Fibroblast of lung (primary cell): ENCODE results near the gene PHRF1. TPM values are rescaled to one million over a fixed set of nuclear protein-coding genes. Genes with fewer than 3 reads are reported as not detected.

Experiments used
- DNase-seq, 2 donors: peaks; one replicate each; pipeline versions ENCODE4 v3.0.0 to v3.0.0-alpha.2; 2010; ENCODE audit warnings: low read depth in 2 of 2
- H2AFZ ChIP-seq: 2 replicates; pipeline ENCODE4 v1.5.1; 2012; ENCODE audit warnings: low read length, control low read depth, inconsistent platforms
- H3K27ac ChIP-seq: 2 replicates; pipeline ENCODE4 v1.5.1; 2011; ENCODE audit warnings: low read length, control low read depth; ENCODE audit not compliant: insufficient read depth
- H3K27me3 ChIP-seq: 2 replicates; pipeline ENCODE4 v1.5.1; 2011; ENCODE audit warnings: mild to moderate bottlenecking, low read length; ENCODE audit not compliant: control insufficient read depth, insufficient read depth
- H3K36me3 ChIP-seq: 2 replicates; pipeline ENCODE4 v1.5.1; 2011; ENCODE audit warnings: low read length; ENCODE audit not compliant: control insufficient read depth, insufficient read depth
- H3K4me1 ChIP-seq: 2 replicates; pipeline ENCODE4 v1.5.1; 2011; ENCODE audit warnings: low read length; ENCODE audit not compliant: control insufficient read depth, insufficient read depth; ENCODE audit errors: extremely low read depth
- H3K4me2 ChIP-seq: 2 replicates; pipeline ENCODE4 v1.5.1; 2011; ENCODE audit warnings: low read length, control low read depth; ENCODE audit not compliant: insufficient read depth; ENCODE audit errors: extremely low read depth
- H3K4me3 ChIP-seq, 4 experiments: fragments of 200-600 bp in 1 of 4; sonication (generic) in 1 of 4; replicated peaks in 1 of 4; 2 replicates each; pipeline ENCODE4 v1.5.1; 2011 to 2016; ENCODE audit warnings: low read length in 4 of 4, low read depth in 3 of 4, mild to moderate bottlenecking in 3 of 4, control low read depth in 2 of 4, inconsistent platforms in 1 of 4, mixed read lengths in 1 of 4; ENCODE audit not compliant: insufficient read depth in 1 of 4; ENCODE audit errors: control extremely low read depth in 1 of 4
- H3K79me2 ChIP-seq: 2 replicates; pipeline ENCODE4 v1.5.1; 2012; ENCODE audit warnings: mild to moderate bottlenecking, low read length, inconsistent platforms; ENCODE audit not compliant: control insufficient read depth, insufficient read depth
- H3K9ac ChIP-seq: 2 replicates; pipeline ENCODE4 v1.5.1; 2011; ENCODE audit warnings: mild to moderate bottlenecking, low read length, control low read depth; ENCODE audit not compliant: insufficient read depth
- H3K9me3 ChIP-seq: 2 replicates; pipeline ENCODE4 v1.5.1; 2012; ENCODE audit warnings: low read depth, low read length; ENCODE audit not compliant: control insufficient read depth, insufficient read depth
- H4K20me1 ChIP-seq: 2 replicates; pipeline ENCODE4 v1.5.1; 2011; ENCODE audit warnings: low read length; ENCODE audit not compliant: control insufficient read depth, insufficient read depth; ENCODE audit errors: extremely low read depth
- EZH2 ChIP-seq: IDR thresholded peaks from 2 replicates; pipeline ENCODE4 v1.5.1; 2012; ENCODE audit warnings: low read length, control low read depth, mild to moderate bottlenecking; ENCODE audit errors: missing control alignments
- polyA plus RNA-seq, 2 donors: library from polyadenylated mRNA; depleted of rRNA in 1 of 2; stranded (reverse) in 1 of 2; unstranded in 1 of 2; fragments of >200 nt; gene quantifications; 2 replicates each; pipeline ENCODE4 v1.2.1, GENCODE V29; 2011 to 2012; ENCODE audit warnings: missing spikeins in 1 of 2
- total RNA-seq: library from RNA; depleted of rRNA; stranded (reverse); fragments of >200 nt; gene quantifications from 2 replicates; pipeline ENCODE4 v1.2.1, GENCODE V29; 2014
- TF ChIP-seq, protein P1 (sequence below), 2 donors: IDR thresholded peaks in 1 of 2; conservative IDR thresholded peaks in 1 of 2; 1 replicate in 1 of 2; 2 replicates in 1 of 2; pipeline ENCODE4 v1.5.1; 2011 to 2012; ENCODE audit warnings: low read length in 2 of 2, control low read depth in 1 of 2, inconsistent platforms in 1 of 2, low read depth in 1 of 2, mild to moderate bottlenecking in 1 of 2

Gene PHRF1
- total and polyA plus RNA-seq, 2 donors (not counting 1 experiment from before 2014, with no cell fraction given), result 5.9 to 16.8 TPM

DNA sequence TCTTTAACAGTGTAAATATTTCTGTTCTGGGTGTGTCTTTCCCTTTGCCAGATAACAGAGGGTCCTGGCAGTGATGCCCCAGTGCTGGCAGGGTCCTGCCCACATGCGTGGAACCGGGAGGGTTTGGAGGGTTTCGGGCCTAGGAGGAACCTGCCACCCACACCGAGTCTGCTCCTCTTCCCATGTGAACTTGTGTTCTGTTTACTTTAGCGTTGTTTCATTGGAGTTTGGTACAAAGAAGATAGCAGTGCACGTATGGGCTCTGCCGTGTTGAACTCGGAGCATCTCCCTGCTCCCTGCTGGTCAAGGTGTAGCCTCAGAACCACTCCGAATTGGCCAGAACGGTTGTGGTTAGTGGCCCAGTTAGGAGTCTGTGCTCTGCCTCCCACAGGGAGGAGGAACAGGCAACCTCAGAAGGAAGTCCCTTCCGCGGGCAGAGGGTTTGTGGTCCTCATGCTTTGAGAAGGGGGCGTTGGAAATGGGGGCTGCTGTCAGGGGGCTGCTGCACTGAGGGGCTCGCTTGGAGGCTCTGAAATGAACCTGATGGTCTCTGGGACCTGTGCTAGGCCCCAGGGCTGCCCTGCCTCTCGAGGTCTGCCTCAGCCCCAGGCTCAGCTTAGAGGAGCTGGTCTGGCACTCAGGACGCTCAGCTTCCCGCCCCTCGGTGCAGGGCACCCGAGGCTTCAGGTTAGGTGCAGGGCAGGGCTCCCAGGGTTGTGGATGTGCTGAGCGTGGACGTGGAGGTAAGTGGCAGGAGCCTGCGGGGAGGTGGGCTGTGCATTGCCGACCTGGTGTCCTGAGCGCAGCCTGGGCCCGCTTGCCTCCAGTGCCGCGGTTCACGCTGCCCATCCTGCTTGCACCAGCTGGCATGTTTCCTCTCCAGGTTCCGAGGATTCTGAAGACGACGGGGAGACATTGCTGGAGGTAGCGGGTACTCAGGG is 10.4 kb downstream of the PHRF1 start:
- no peaks in the 10 kb centered on the region for H4K20me1 ChIP-seq

DNA sequence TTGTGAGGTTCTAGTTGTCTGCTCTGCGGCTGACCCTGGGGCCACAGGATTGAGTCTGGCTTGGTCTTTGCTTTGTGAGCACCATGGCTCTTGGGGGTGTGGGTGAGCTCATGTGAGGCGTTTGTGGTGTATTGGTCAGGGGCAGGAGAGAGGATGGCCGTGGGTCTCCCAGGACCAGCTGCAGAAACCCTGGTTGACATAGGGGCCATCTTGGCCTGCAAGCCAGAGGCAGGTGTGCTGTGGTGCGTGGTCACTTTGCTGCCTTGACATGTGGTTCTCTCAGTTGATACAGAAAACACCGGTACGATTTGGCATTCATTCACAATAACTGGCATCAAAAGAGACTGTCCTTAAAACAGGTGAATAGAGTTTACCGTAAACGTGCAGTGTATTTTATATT is 11.3 kb downstream of the PHRF1 start:
- no peaks in the 10 kb centered on the region for H3K9me3 ChIP-seq
- H3K27ac ChIP-seq, result no peak overlapping the region
- TF ChIP-seq EZH2, result no peak
- TF ChIP-seq, protein P1, sequence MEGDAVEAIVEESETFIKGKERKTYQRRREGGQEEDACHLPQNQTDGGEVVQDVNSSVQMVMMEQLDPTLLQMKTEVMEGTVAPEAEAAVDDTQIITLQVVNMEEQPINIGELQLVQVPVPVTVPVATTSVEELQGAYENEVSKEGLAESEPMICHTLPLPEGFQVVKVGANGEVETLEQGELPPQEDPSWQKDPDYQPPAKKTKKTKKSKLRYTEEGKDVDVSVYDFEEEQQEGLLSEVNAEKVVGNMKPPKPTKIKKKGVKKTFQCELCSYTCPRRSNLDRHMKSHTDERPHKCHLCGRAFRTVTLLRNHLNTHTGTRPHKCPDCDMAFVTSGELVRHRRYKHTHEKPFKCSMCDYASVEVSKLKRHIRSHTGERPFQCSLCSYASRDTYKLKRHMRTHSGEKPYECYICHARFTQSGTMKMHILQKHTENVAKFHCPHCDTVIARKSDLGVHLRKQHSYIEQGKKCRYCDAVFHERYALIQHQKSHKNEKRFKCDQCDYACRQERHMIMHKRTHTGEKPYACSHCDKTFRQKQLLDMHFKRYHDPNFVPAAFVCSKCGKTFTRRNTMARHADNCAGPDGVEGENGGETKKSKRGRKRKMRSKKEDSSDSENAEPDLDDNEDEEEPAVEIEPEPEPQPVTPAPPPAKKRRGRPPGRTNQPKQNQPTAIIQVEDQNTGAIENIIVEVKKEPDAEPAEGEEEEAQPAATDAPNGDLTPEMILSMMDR (conservative IDR thresholded peaks at IDR 0.05 in 1 of 2, IDR thresholded peaks at IDR 0.05 in 1 of 2; ENCODE audit: low read depth in 1 of 2, low read length in 2 of 2), result no peak
- no peak overlapping the region for H3K4me3 ChIP-seq
- H3K4me1 ChIP-seq, result peaks cover 3% of the 10 kb centered on the region
- no peak for DNase-seq
- H2AFZ ChIP-seq, result no peak overlapping the region
- no peak overlapping the region for H3K9ac ChIP-seq
- no peaks in the 10 kb centered on the region for H4K20me1 ChIP-seq
- H3K4me2 ChIP-seq, result no peak overlapping the region
- no peaks in the 10 kb centered on the region for H3K27me3 ChIP-seq
- peaks cover 29% of the 10 kb centered on the region for H3K36me3 ChIP-seq
- H3K79me2 ChIP-seq, result peaks cover 27% of the 10 kb centered on the region

More for the DNA sequence above, 10.4 kb downstream of the PHRF1 start:
- DNase-seq, result no peak
- Histone ChIP-seq H3K4me3 (no peak overlapping the region), H2AFZ (no peak overlapping the region), H3K4me1 (peaks cover 3% of the 10 kb centered on the region), H3K27ac (no peak overlapping the region), H3K4me2 (no peak overlapping the region), H3K9me3 (no peaks in the 10 kb centered on the region), H3K9ac (no peak overlapping the region), H3K27me3 (no peaks in the 10 kb centered on the region), H3K79me2 (peaks cover 33% of the 10 kb centered on the region), H3K36me3 (peaks cover 31% of the 10 kb centered on the region)
- TF ChIP-seq, protein P1 (conservative IDR thresholded peaks at IDR 0.05 in 1 of 2, IDR thresholded peaks at IDR 0.05 in 1 of 2; ENCODE audit: low read depth in 1 of 2, low read length in 2 of 2), result no peak
- no peak for TF ChIP-seq EZH2

DNA sequence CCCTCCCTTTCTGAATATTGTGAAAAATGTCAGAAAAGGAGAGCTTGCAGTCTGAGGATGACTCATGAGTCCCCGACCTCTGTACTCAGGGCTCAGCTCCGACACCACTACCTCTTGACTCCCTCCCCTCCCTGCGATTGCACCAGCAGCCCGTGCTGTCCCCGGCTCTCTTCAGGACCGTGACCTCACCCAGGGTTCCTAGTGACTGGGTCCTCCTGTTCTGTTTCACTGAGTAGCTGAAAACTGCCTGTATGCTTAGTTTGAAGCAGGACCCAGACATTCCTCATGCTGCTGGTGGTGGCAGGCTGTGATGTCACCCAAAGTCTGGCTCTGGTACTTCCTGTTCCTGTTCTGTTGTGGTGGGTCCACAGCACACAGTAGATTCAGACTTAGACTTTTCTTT is 11.7 kb downstream of the PHRF1 start:
- peaks cover 3% of the 10 kb centered on the region for H3K4me1 ChIP-seq
- TF ChIP-seq EZH2, result no peak
- TF ChIP-seq, protein P1 (conservative IDR thresholded peaks at IDR 0.05 in 1 of 2, IDR thresholded peaks at IDR 0.05 in 1 of 2; ENCODE audit: low read depth in 1 of 2, low read length in 2 of 2), result no peak
- H3K9ac ChIP-seq, result no peak overlapping the region
- no peaks in the 10 kb centered on the region for H3K9me3 ChIP-seq
- peak; percentile 60 to 86 for DNase-seq
- no peak overlapping the region for H2AFZ ChIP-seq
- H4K20me1 ChIP-seq, result no peaks in the 10 kb centered on the region
- H3K4me3 ChIP-seq, result no peak overlapping the region
- no peak overlapping the region for H3K27ac ChIP-seq
- H3K4me2 ChIP-seq, result no peak overlapping the region
- peaks cover 32% of the 10 kb centered on the region for H3K36me3 ChIP-seq
- peaks cover 28% of the 10 kb centered on the region for H3K79me2 ChIP-seq
- H3K27me3 ChIP-seq, result no peaks in the 10 kb centered on the region
